IMR-90 (cell line): Measurements from ENCODE around the gene SERPINA5. TPM values are rescaled to one million over a fixed set of nuclear protein-coding genes. Genes with fewer than 3 reads are reported as not detected.

ENCODE experiments used
- ATAC-seq: fragments of 200-7000 bp; cut with Tn5 transposase; 2 replicates; pipeline ENCODE4 v1.9.1; 2020; ENCODE audit warnings: low read depth, mild to moderate bottlenecking, moderate library complexity
- BruUV-seq: library from RNA; stranded (reverse); fragments of 400-500 nt; replicated peaks from 2 replicates; lab custom pipeline; 2021; lab: Mats Ljungman, UMichigan
- CTCF ChIA-PET: fragments of 300-600 bp; formaldehyde crosslinking; extraction: SDS; loops from one replicate; lab custom pipeline; 2021; ENCODE audit warnings: antibody characterized with exemption; lab: Yijun Ruan, JAX
- POLR2A ChIA-PET: fragments of 300-600 bp; sonication (Branson Sonifier 250); formaldehyde crosslinking; loops from one replicate; lab custom pipeline; 2022; ENCODE audit warnings: antibody characterized with exemption; ENCODE audit not compliant: unreplicated experiment; lab: Charles Lee
- DNase-seq: peaks from one replicate; pipeline ENCODE4 v3.0.0; 2013
- H2AFZ ChIP-seq: replicated peaks from 2 replicates; pipeline ENCODE3; 2013; ENCODE audit warnings: low read length, mild to moderate bottlenecking; ENCODE audit not compliant: poor library complexity
- H2AK5ac ChIP-seq: 2 replicates; pipeline ENCODE4 v1.6.1; 2013; ENCODE audit warnings: low read depth, low read length, inconsistent platforms
- H2AK9ac ChIP-seq: replicated peaks from 2 replicates; pipeline ENCODE3; 2013; ENCODE audit warnings: mild to moderate bottlenecking, low read depth, low read length, moderate library complexity; ENCODE audit not compliant: poor library complexity
- H2BK120ac ChIP-seq: 2 replicates; pipeline ENCODE4 v1.6.1; 2013; ENCODE audit warnings: low read depth, low read length, inconsistent platforms
- H2BK15ac ChIP-seq: 3 replicates; pipeline ENCODE4 v1.6.1; 2013; ENCODE audit warnings: low read depth, low read length, inconsistent platforms
- H2BK20ac ChIP-seq: 2 replicates; pipeline ENCODE4 v1.6.1; 2013; ENCODE audit warnings: low read depth, mild to moderate bottlenecking, inconsistent platforms, low read length, moderate library complexity
- H2BK5ac ChIP-seq: 2 replicates; pipeline ENCODE4 v1.6.1; 2013; ENCODE audit warnings: mild to moderate bottlenecking, low read depth, low read length, inconsistent platforms; ENCODE audit not compliant: poor library complexity, severe bottlenecking
- H3K14ac ChIP-seq: replicated peaks from 2 replicates; pipeline ENCODE4 v1.6.1; 2013; ENCODE audit warnings: low read depth, low read length, inconsistent platforms
- H3K18ac ChIP-seq: 2 replicates; pipeline ENCODE4 v1.6.1; 2013; ENCODE audit warnings: low read depth, low read length, control low read depth
- H3K23ac ChIP-seq: 2 replicates; pipeline ENCODE4 v1.6.1; 2013; ENCODE audit warnings: low read depth, low read length, inconsistent platforms
- H3K27ac ChIP-seq: 2 replicates; pipeline ENCODE4 v1.5.1; 2013; ENCODE audit warnings: mild to moderate bottlenecking, control low read depth, low read length; ENCODE audit not compliant: insufficient read depth
- H3K27me3 ChIP-seq: 2 replicates; pipeline ENCODE4 v1.6.1; 2013; ENCODE audit warnings: low read length; ENCODE audit not compliant: control insufficient read depth, insufficient read depth
- H3K36me3 ChIP-seq: 2 replicates; pipeline ENCODE4 v1.6.1; 2013; ENCODE audit warnings: low read length, mixed read lengths; ENCODE audit not compliant: control insufficient read depth, insufficient read depth
- H3K4ac ChIP-seq: 2 replicates; pipeline ENCODE4 v1.6.1; 2013; ENCODE audit warnings: low read depth, low read length, inconsistent platforms
- H3K4me1 ChIP-seq: 2 replicates; pipeline ENCODE4 v1.6.1; 2013; ENCODE audit warnings: low read length, mixed read lengths; ENCODE audit not compliant: control insufficient read depth, insufficient read depth
- H3K4me2 ChIP-seq: 2 replicates; pipeline ENCODE4 v1.6.1; 2013; ENCODE audit warnings: low read depth, mild to moderate bottlenecking, control low read depth, low read length, moderate library complexity
- H3K4me3 ChIP-seq: 2 replicates; pipeline ENCODE4 v1.5.1; 2013; ENCODE audit warnings: low read depth, mild to moderate bottlenecking, control low read depth, low read length, moderate library complexity; ENCODE audit not compliant: insufficient read depth
- H3K56ac ChIP-seq: 2 replicates; pipeline ENCODE4 v1.6.1; 2013; ENCODE audit warnings: low read length, inconsistent platforms; ENCODE audit not compliant: insufficient read depth; ENCODE audit errors: extremely low read depth
- H3K79me1 ChIP-seq, 2 experiments: 2 replicates each; pipeline ENCODE4 v1.6.1; 2013; ENCODE audit warnings: low read length in 2 of 2, inconsistent platforms in 1 of 2, low read depth in 1 of 2
- H3K9ac ChIP-seq: 2 replicates; pipeline ENCODE4 v1.6.1; 2013; ENCODE audit warnings: low read depth, low read length, control low read depth
- H3K9me1 ChIP-seq: 2 replicates; pipeline ENCODE4 v1.6.1; 2013; ENCODE audit warnings: low read length, inconsistent platforms; ENCODE audit not compliant: insufficient read depth
- H3K9me3 ChIP-seq: 2 replicates; pipeline ENCODE4 v1.6.1; 2013; ENCODE audit warnings: low read length; ENCODE audit not compliant: control insufficient read depth, insufficient read depth
- H4K20me1 ChIP-seq: 2 replicates; pipeline ENCODE4 v1.6.1; 2013; ENCODE audit warnings: low read length, inconsistent platforms; ENCODE audit not compliant: insufficient read depth
- H4K5ac ChIP-seq: 2 replicates; pipeline ENCODE4 v1.6.1; 2013; ENCODE audit warnings: mild to moderate bottlenecking, low read depth, low read length, control low read depth
- H4K8ac ChIP-seq, 2 experiments: 2 replicates each; pipeline ENCODE4 v1.6.1; 2013; ENCODE audit warnings: low read depth in 2 of 2, low read length in 2 of 2, control low read depth in 1 of 2, inconsistent platforms in 1 of 2
- H4K91ac ChIP-seq: 2 replicates; pipeline ENCODE4 v1.6.1; 2013; ENCODE audit warnings: low read depth, low read length, inconsistent platforms; ENCODE audit not compliant: insufficient read depth
- RCOR1 ChIP-seq: IDR thresholded peaks from 2 replicates; pipeline ENCODE4 v1.6.1; 2012; ENCODE audit warnings: mild to moderate bottlenecking, low read length, improper control_type of control experiment; ENCODE audit not compliant: insufficient replicate concordance
- dilution Hi-C: fragments of 300-500 bp; cut with HindIII; formaldehyde crosslinking; loops from one replicate; pipeline ENCODE4 v1.14.3; 2018; ENCODE audit warnings: low sequenced_read_pairs; ENCODE audit not compliant: unreplicated experiment
- in situ Hi-C: fragments of 300-500 bp; cut with MboI; formaldehyde crosslinking; loops from 3 replicates; pipeline ENCODE4 v1.14.3; 2019; ENCODE audit warnings: low sequenced_read_pairs, inconsistent platforms, mixed read lengths
- intact Hi-C: fragments of 100-400 bp; cut with micrococcal nuclease; formaldehyde crosslinking; loops from 2 replicates; pipeline ENCODE4 v1.10.0; 2022
- polyA plus RNA-seq, 3 experiments: library from polyadenylated mRNA; depleted of rRNA; stranded (reverse); fragments of >200 nt; gene quantifications; 2 replicates each; pipeline ENCODE4 v1.2.3, GENCODE V29; 2012; ENCODE audit warnings: low replicate concordance in 1 of 3
- total RNA-seq: library from RNA; depleted of rRNA; stranded (reverse); fragments of >200 nt; gene quantifications from 2 replicates; pipeline ENCODE4 v1.2.3, GENCODE V29; 2012

The SERPINA5 gene
- total and polyA plus RNA-seq, 2 of the 4 experiments (the other 2 are of a cell fraction), result not detected

DNA sequence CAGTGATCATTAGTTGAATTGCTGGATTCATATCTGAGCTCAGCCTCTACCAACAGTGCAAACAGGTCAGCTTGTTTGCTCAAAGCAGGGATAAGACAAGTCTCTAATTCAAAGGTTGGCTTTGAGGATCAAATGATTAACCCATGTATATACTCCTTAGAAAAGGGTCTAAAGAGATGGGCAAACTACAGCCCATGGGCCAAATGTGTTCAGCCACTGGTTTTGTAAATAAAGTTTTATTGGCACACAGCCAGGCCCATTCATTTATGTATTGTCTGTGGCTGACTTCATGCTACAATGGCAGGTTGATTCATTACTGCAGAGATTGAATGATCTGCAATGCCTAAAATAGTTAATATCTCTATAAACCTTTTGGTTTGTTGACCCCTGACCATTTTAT lies 16.8 kb upstream of the SERPINA5 start:
- no TSS peak for BruUV-seq
- H2AK5ac ChIP-seq, result no peak overlapping the region
- H4K20me1 ChIP-seq, result no peaks in the 10 kb centered on the region
- no peaks in the 10 kb centered on the region for H3K79me1 ChIP-seq
- no peak for TF ChIP-seq RCOR1
- H3K27me3 ChIP-seq, result no peaks in the 10 kb centered on the region; the same call in 1 of the 2 replicates
- dilution Hi-C loops, result no loop called here
- H3K9ac ChIP-seq, result no peak overlapping the region
- H3K4me2 ChIP-seq, result no peak overlapping the region
- H2AFZ ChIP-seq, result no peak overlapping the region
- H3K4me1 ChIP-seq, result no peaks in the 10 kb centered on the region
- H3K4me3 ChIP-seq, result no peak overlapping the region
- no peak overlapping the region for H4K91ac ChIP-seq
- H2BK15ac ChIP-seq, result no peak overlapping the region
- H2BK120ac ChIP-seq, result no peak overlapping the region
- no peak overlapping the region for H2BK5ac ChIP-seq
- in situ Hi-C loops, result no loop called here
- no peak for DNase-seq
- no peak for ATAC-seq
- H3K18ac ChIP-seq, result no peak overlapping the region
- no peaks in the 10 kb centered on the region for H3K9me1 ChIP-seq
- no peaks in the 10 kb centered on the region for H3K36me3 ChIP-seq
- POLR2A ChIA-PET, result no interaction called here
- CTCF ChIA-PET, result no interaction called here
- H3K56ac ChIP-seq, result no peak overlapping the region
- H3K14ac ChIP-seq, result no peak overlapping the region
- no peak overlapping the region for H3K27ac ChIP-seq
- H3K4ac ChIP-seq, result no peak overlapping the region
- no peak overlapping the region for H2BK20ac ChIP-seq
- H3K23ac ChIP-seq, result no peak overlapping the region
- intact Hi-C loops, result no loop called here
- H3K9me3 ChIP-seq, result peaks cover 2% of the 10 kb centered on the region; the same call in 1 of the 2 replicates
- no peak overlapping the region for H4K5ac ChIP-seq
- no peak overlapping the region for H2AK9ac ChIP-seq
- no peak overlapping the region for H4K8ac ChIP-seq
